ENCODE results near the gene TMEM270.
"Not testable (repeated sequence)": the region's sequence is repeated elsewhere in the genome, so short reads cannot be mapped to it uniquely, and the experiment has no call there.

The TMEM270 gene

GRCh38 chr7:73834626-73835191 is 26.2 kb upstream of the TMEM270 start:
- Histone ChIP-seq H3K9ac (no peak overlapping the region), H3K27ac (no peak overlapping the region), H3K27me3 (ENCODE audit: insufficient read depth, low read depth) (no peaks in the 10 kb centered on the region), H3K4me3 (IDR thresholded peaks at IDR 0.05; ENCODE audit: insufficient read depth, low read depth, low read length) (no peak overlapping the region), H3K36me3 (ENCODE audit: insufficient read depth) (no peaks in the 10 kb centered on the region), H3K4me2 (no peak overlapping the region), H4K20me1 (ENCODE audit: insufficient read depth) (no peaks in the 10 kb centered on the region), H3K4me1 (ENCODE audit: low read depth, poor library complexity, severe bottlenecking) (no peaks in the 10 kb centered on the region), H2AFZ (ENCODE audit: low read depth) (no peak overlapping the region), H3K79me2 (ENCODE audit: insufficient read depth, low read depth) (no peaks in the 10 kb centered on the region)
- TF ChIP-seq, protein P1, sequence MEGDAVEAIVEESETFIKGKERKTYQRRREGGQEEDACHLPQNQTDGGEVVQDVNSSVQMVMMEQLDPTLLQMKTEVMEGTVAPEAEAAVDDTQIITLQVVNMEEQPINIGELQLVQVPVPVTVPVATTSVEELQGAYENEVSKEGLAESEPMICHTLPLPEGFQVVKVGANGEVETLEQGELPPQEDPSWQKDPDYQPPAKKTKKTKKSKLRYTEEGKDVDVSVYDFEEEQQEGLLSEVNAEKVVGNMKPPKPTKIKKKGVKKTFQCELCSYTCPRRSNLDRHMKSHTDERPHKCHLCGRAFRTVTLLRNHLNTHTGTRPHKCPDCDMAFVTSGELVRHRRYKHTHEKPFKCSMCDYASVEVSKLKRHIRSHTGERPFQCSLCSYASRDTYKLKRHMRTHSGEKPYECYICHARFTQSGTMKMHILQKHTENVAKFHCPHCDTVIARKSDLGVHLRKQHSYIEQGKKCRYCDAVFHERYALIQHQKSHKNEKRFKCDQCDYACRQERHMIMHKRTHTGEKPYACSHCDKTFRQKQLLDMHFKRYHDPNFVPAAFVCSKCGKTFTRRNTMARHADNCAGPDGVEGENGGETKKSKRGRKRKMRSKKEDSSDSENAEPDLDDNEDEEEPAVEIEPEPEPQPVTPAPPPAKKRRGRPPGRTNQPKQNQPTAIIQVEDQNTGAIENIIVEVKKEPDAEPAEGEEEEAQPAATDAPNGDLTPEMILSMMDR (conservative IDR thresholded peaks at IDR 0.05; ENCODE audit: low read depth, low read length): no peak

DNA sequence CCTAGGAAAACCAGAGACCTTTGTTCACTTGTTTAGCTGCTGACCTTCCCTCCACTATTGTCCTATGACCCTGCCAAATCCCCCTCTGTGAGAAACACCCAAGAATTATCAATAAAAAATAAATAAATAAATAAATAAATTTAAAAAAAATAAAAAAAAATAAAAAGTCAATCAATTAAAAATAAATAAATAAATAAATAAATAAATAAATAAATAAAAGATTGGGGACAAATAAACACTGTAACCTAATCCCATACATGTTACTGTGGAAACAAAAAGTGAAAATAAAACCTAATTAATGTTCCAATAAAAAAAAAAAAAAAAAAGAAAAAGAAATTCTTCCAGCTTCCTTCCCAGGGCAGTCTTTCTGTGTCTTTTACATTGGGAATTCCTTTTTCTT is 23.8 kb upstream of the TMEM270 start:
- H3K27ac ChIP-seq; H2AFZ ChIP-seq (ENCODE audit: low read depth); H3K36me3 ChIP-seq (ENCODE audit: insufficient read depth); H3K9ac ChIP-seq; H3K27me3 ChIP-seq (ENCODE audit: insufficient read depth, low read depth); H3K79me2 ChIP-seq (ENCODE audit: insufficient read depth, low read depth); H3K4me1 ChIP-seq (ENCODE audit: low read depth, poor library complexity, severe bottlenecking); H4K20me1 ChIP-seq (ENCODE audit: insufficient read depth); H3K4me3 ChIP-seq (IDR thresholded peaks at IDR 0.05; ENCODE audit: insufficient read depth, low read depth, low read length); H3K4me2 ChIP-seq: not testable (repeated sequence)

DNA sequence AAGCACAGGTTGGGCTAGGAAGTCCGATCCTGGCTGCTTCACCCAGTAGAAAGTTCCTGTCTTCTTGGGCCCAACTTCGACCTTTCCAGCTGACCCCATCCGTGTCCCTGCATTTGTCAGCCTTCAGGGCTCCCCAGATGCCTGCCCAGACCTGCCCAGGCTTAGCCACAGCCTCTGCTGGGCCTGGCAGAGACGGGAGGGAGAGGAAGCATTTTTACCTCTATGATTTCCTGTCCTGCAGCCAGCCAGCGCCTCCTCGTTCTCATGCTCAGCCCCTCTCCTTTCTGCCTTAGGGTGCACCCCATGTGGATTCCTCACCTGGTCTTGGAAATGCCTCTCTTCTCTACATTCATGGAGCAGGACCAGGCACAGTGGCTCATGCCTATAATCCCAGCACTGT is 22.3 kb upstream of the TMEM270 start:
- Histone ChIP-seq H2AFZ (ENCODE audit: low read depth) (no peak overlapping the region), H4K20me1 (ENCODE audit: insufficient read depth) (no peaks in the 10 kb centered on the region), H3K4me1 (ENCODE audit: low read depth, poor library complexity, severe bottlenecking) (peaks cover 13% of the 10 kb centered on the region), H3K9ac (no peak overlapping the region), H3K4me3 (IDR thresholded peaks at IDR 0.05; ENCODE audit: insufficient read depth, low read depth, low read length) (no peak overlapping the region), H3K4me2 (no peak overlapping the region), H3K36me3 (ENCODE audit: insufficient read depth) (no peaks in the 10 kb centered on the region), H3K27me3 (ENCODE audit: insufficient read depth, low read depth) (no peaks in the 10 kb centered on the region), H3K79me2 (ENCODE audit: insufficient read depth, low read depth) (no peaks in the 10 kb centered on the region), H3K27ac (no peak overlapping the region)
- TF ChIP-seq, protein P1 (conservative IDR thresholded peaks at IDR 0.05; ENCODE audit: low read depth, low read length): no peak

GRCh38 chr7:73839290-73839689 is 21.7 kb upstream of the TMEM270 start:
- H3K4me3 ChIP-seq (IDR thresholded peaks at IDR 0.05; ENCODE audit: insufficient read depth, low read depth, low read length): no peak overlapping the region
- H3K4me2 ChIP-seq: no peak overlapping the region

More at GRCh38 chr7:73839290-73839689, 21.7 kb upstream of the TMEM270 start:
- no peaks in the 10 kb centered on the region for H4K20me1 ChIP-seq (ENCODE audit: insufficient read depth)
- no peaks in the 10 kb centered on the region for H3K79me2 ChIP-seq (ENCODE audit: insufficient read depth, low read depth)
- no peak overlapping the region for H3K9ac ChIP-seq
- H3K27me3 ChIP-seq (ENCODE audit: insufficient read depth, low read depth): no peaks in the 10 kb centered on the region
- H3K27ac ChIP-seq: no peak overlapping the region
- TF ChIP-seq, protein P1 (conservative IDR thresholded peaks at IDR 0.05; ENCODE audit: low read depth, low read length): no peak
- no peaks in the 10 kb centered on the region for H3K36me3 ChIP-seq (ENCODE audit: insufficient read depth)
- no peak overlapping the region for H2AFZ ChIP-seq (ENCODE audit: low read depth)
- peaks cover 19% of the 10 kb centered on the region for H3K4me1 ChIP-seq (ENCODE audit: low read depth, poor library complexity, severe bottlenecking)

All from KMS-11 (cell line).